Neural crest cell (in vitro differentiated cells): Measurements from ENCODE around the gene DMBX1. TPM values are rescaled to one million over a fixed set of nuclear protein-coding genes. Genes with fewer than 3 reads are reported as not detected.
A peak's percentile ranks its signal among the peaks of the same experiment; 100 is the strongest.

ENCODE experiments used
- DNase-seq: peaks from one replicate; pipeline ENCODE4 v3.0.0; 2021; ENCODE audit warnings: low read depth, mixed read lengths, low spot score
- H3K27ac Mint-ChIP-seq: one replicate; pipeline ENCODE4 v1.8.0; 2021; ENCODE audit warnings: mild to moderate bottlenecking, mixed read lengths; ENCODE audit not compliant: unreplicated experiment
- H3K27me3 Mint-ChIP-seq: 2 replicates; pipeline ENCODE4 v1.8.0; 2021; ENCODE audit warnings: low read depth, mild to moderate bottlenecking, mixed read lengths
- H3K36me3 Mint-ChIP-seq: 2 replicates; pipeline ENCODE4 v1.8.0; 2021; ENCODE audit warnings: low read depth, mild to moderate bottlenecking, mixed read lengths
- H3K4me1 Mint-ChIP-seq: 2 replicates; pipeline ENCODE4 v1.8.0; 2021; ENCODE audit warnings: mixed read lengths
- H3K4me3 Mint-ChIP-seq: one replicate; pipeline ENCODE4 v1.8.0; 2021; ENCODE audit warnings: mild to moderate bottlenecking, mixed read lengths
- H3K9me3 Mint-ChIP-seq: 2 replicates; pipeline ENCODE4 v1.8.0; 2021; ENCODE audit warnings: mixed read lengths
- CTCF ChIP-seq: fragments of 200-600 bp; sonication (generic); conservative IDR thresholded peaks from 2 replicates; pipeline ENCODE4 v1.5.0; 2021; ENCODE audit warnings: antibody characterized with exemption, mild to moderate bottlenecking
- total RNA-seq: library from RNA; stranded (reverse); gene quantifications from 2 replicates; pipeline ENCODE4 v1.2.1, GENCODE V29; 2021

The DMBX1 gene
- total RNA-seq, 1 donor from 2014 or later: not detected

- Mint-ChIP-seq H3K4me1 (peaks cover 16% of the 10 kb centered on the region), H3K27ac (no peak overlapping the region), H3K27me3 (peaks cover 98% of the 10 kb centered on the region), H3K36me3 (peaks cover 2% of the 10 kb centered on the region), H3K9me3 (no peaks in the 10 kb centered on the region), H3K4me3 (no peak overlapping the region)
- DNase-seq: no peak
- TF ChIP-seq CTCF: no peak
Measured at GRCh38 chr1:46490406-46490655, 695 bp downstream of the DMBX1 start.

- Mint-ChIP-seq H3K9me3 (no peaks in the 10 kb centered on the region), H3K36me3 (peaks cover 2% of the 10 kb centered on the region), H3K4me3 (no peak overlapping the region), H3K27me3 (peaks cover 100% of the 10 kb centered on the region), H3K4me1 (peaks cover 16% of the 10 kb centered on the region), H3K27ac (no peak overlapping the region)
- DNase-seq: peak; percentile 33
- TF ChIP-seq CTCF: no peak
Measured at GRCh38 chr1:46490656-46491442, 1.2 kb downstream of the DMBX1 start.

- no peak for DNase-seq
- H3K9me3 Mint-ChIP-seq: no peaks in the 10 kb centered on the region
- H3K4me3 Mint-ChIP-seq: no peak overlapping the region
- H3K27me3 Mint-ChIP-seq: peaks cover 100% of the 10 kb centered on the region
- H3K4me1 Mint-ChIP-seq: peaks cover 12% of the 10 kb centered on the region
- TF ChIP-seq CTCF: no peak
- H3K27ac Mint-ChIP-seq: no peak overlapping the region
- H3K36me3 Mint-ChIP-seq: no peaks in the 10 kb centered on the region
Measured at GRCh38 chr1:46491443-46492268, 2.0 kb downstream of the DMBX1 start.

GRCh38 chr1:46492269-46492853 lies 2.7 kb downstream of the DMBX1 start:
- H3K4me3 Mint-ChIP-seq: no peak overlapping the region
- peaks cover 12% of the 10 kb centered on the region for H3K4me1 Mint-ChIP-seq

GRCh38 chr1:46492871-46493270 lies 3.2 kb downstream of the DMBX1 start:
- no peak for DNase-seq
- H3K4me1 Mint-ChIP-seq: peaks cover 12% of the 10 kb centered on the region
- H3K36me3 Mint-ChIP-seq: no peaks in the 10 kb centered on the region
- peaks cover 99% of the 10 kb centered on the region for H3K27me3 Mint-ChIP-seq
- no peak for TF ChIP-seq CTCF
- H3K27ac Mint-ChIP-seq: no peak overlapping the region
- no peaks in the 10 kb centered on the region for H3K9me3 Mint-ChIP-seq
- no peak overlapping the region for H3K4me3 Mint-ChIP-seq

More at GRCh38 chr1:46492269-46492853, 2.7 kb downstream of the DMBX1 start:
- no peaks in the 10 kb centered on the region for H3K36me3 Mint-ChIP-seq
- no peak overlapping the region for H3K27ac Mint-ChIP-seq
- TF ChIP-seq CTCF: no peak
- no peak for DNase-seq
- peaks cover 100% of the 10 kb centered on the region for H3K27me3 Mint-ChIP-seq
- no peaks in the 10 kb centered on the region for H3K9me3 Mint-ChIP-seq
